ENCODE results near the gene DCTN1. TPM values are rescaled to one million over a fixed set of nuclear protein-coding genes. Genes with fewer than 3 reads are reported as not detected.

DCTN1 gene
- total and polyA plus RNA-seq, 2 donors (not counting 3 experiments of a cell fraction or from before 2014, with no cell fraction given), result 130 to 170 TPM

- FAIRE-seq, result no peak
- Histone ChIP-seq H3K9ac (replicated peaks; ENCODE audit: extremely low read depth, insufficient read depth, low read length) (no peak overlapping the region), H3K4me3 (replicated peaks in 1 of 3; ENCODE audit: insufficient read depth in 1 of 3, low read depth in 1 of 3, low read length in 3 of 3) (no peak overlapping the region), H3K27me3 (ENCODE audit: control insufficient read depth in 2 of 2, insufficient read depth in 2 of 2, low read length in 2 of 2) (no peaks in the 10 kb centered on the region), H3K9me3 (replicated peaks; ENCODE audit: control insufficient read depth, insufficient read depth, low read length) (no peaks in the 10 kb centered on the region), H3K27ac (ENCODE audit: insufficient read depth, low read depth, low read length) (no peak overlapping the region), H2AFZ (ENCODE audit: low read depth, low read length) (no peak overlapping the region), H3K4me2 (ENCODE audit: insufficient read depth, low read length) (no peak overlapping the region), H3K9me1 (replicated peaks; ENCODE audit: control insufficient read depth, extremely low read depth, insufficient read depth, low read length) (no peaks in the 10 kb centered on the region), H4K20me1 (replicated peaks; ENCODE audit: control insufficient read depth, extremely low read depth, insufficient read depth, low read length) (no peaks in the 10 kb centered on the region), H3K79me2 (ENCODE audit: control insufficient read depth, insufficient read depth, low read length) (peaks cover 2% of the 10 kb centered on the region), H3K4me1 (ENCODE audit: control insufficient read depth, extremely low read depth, insufficient read depth, low read length) (no peaks in the 10 kb centered on the region), H3K36me3 (ENCODE audit: control insufficient read depth in 2 of 2, extremely low read depth in 1 of 2, insufficient read depth in 2 of 2, low read length in 2 of 2) (peaks cover 16 to 61% of the 10 kb centered on the region in 2 experiments)
- no TSS peak for BruUV-seq (replicated peaks)
- dilution Hi-C loops (cut with MboI; ENCODE audit: extremely low pct_ligation_motif_present, low sequenced_read_pairs), result no loop called here
- no peak for DNase-seq (ENCODE audit: low read depth, low spot score)
- ChIA-PET CTCF (no interaction called here), POLR2A (no interaction called here)
- intact Hi-C loops (cut with micrococcal nuclease), result no loop called here
- no peak for TF ChIP-seq MYC (IDR thresholded peaks at IDR 0.05; ENCODE audit: low read depth, low read length)
- no peak for TF ChIP-seq GATA2 (IDR thresholded peaks at IDR 0.05; ENCODE audit: insufficient read depth, insufficient read length, low read depth, low read length)
- no peak for TF ChIP-seq JUN (IDR thresholded peaks at IDR 0.05; ENCODE audit: borderline replicate concordance, insufficient read depth, insufficient read length, low read depth)
- no peak for TF ChIP-seq POLR2AphosphoS5 (IDR thresholded peaks at IDR 0.05; ENCODE audit: insufficient read depth, low read depth, low read length)
- no peak for TF ChIP-seq POLR2A (IDR thresholded peaks at IDR 0.05; ENCODE audit: low read depth, low read length)
- no peak for TF ChIP-seq CTCF (IDR thresholded peaks at IDR 0.05; ENCODE audit: extremely low read depth in 1 of 2, insufficient read depth in 1 of 2, low read depth in 1 of 2, low read length in 2 of 2)
- TF ChIP-seq FOS (IDR thresholded peaks at IDR 0.05; ENCODE audit: borderline replicate concordance, insufficient read depth, low read length), result no peak
- TF ChIP-seq EZH2 (IDR thresholded peaks at IDR 0.05; ENCODE audit: borderline replicate concordance, low read depth, low read length, severe bottlenecking), result no peak
- no peak for TF ChIP-seq MAX (IDR thresholded peaks at IDR 0.05; ENCODE audit: insufficient read depth, insufficient read length)
These were observed 10.1 kb downstream of the DCTN1 start for GRCh38 chr2:74369976-74370375.
